SK-N-SH (cell line): Measurements from ENCODE around the gene STARD10. TPM values are rescaled to one million over a fixed set of nuclear protein-coding genes. Genes with fewer than 3 reads are reported as not detected.

Source experiments
- CTCF ChIA-PET: fragments of 300-600, 350-600 bp; formaldehyde crosslinking; extraction: SDS; loops from one replicate; lab custom pipeline; 2021; lab: Yijun Ruan, JAX
- POLR2A ChIA-PET: fragments of 350-600 bp; sonication (Branson Sonifier 250); formaldehyde crosslinking; extraction: SDS; loops from one replicate; lab custom pipeline; 2020; ENCODE audit warnings: antibody characterized with exemption, inconsistent platforms; lab: Yijun Ruan, JAX
- DNase-seq: peaks from one replicate; pipeline ENCODE4 v3.0.0; 2012
- H2AFZ ChIP-seq: fragments of 200-600 bp; sonication (generic); 2 replicates; pipeline ENCODE4 v1.8.1; 2016; ENCODE audit warnings: antibody characterized with exemption, mild to moderate bottlenecking, low read depth
- H3F3A ChIP-seq: fragments of 200-600 bp; sonication (generic); replicated peaks from 2 replicates; pipeline ENCODE3; 2016; ENCODE audit warnings: antibody characterized with exemption, mild to moderate bottlenecking; ENCODE audit not compliant: insufficient read depth
- H3K27ac ChIP-seq, 2 experiments: fragments of 200-500 bp in 1 of 2; fragments of 200-600 bp in 1 of 2; sonication (Bioruptor generic) in 1 of 2; sonication (generic), shearing (Covaris generic) in 1 of 2; 2 replicates each; pipeline versions ENCODE4 v1.5.1 to v1.6.1; 2014 to 2016; ENCODE audit warnings: low read depth in 2 of 2, inconsistent platforms in 1 of 2, low read length in 1 of 2, mild to moderate bottlenecking in 1 of 2, mixed read lengths in 1 of 2
- H3K27me3 ChIP-seq: fragments of 200-600 bp; sonication (generic), shearing (Covaris generic); 2 replicates; pipeline ENCODE4 v1.6.1; 2016; ENCODE audit warnings: mixed run types; ENCODE audit not compliant: insufficient read depth
- H3K36me3 ChIP-seq, 2 experiments: fragments of 200-500 bp in 1 of 2; fragments of 200-600 bp in 1 of 2; sonication (Bioruptor generic) in 1 of 2; sonication (generic) in 1 of 2; replicated peaks in 1 of 2; 2 replicates each; pipeline versions ENCODE3 to v1.5.1; 2014 to 2016; ENCODE audit warnings: low read length in 1 of 2, mild to moderate bottlenecking in 1 of 2; ENCODE audit not compliant: insufficient read depth in 2 of 2, control insufficient read depth in 1 of 2
- H3K4me1 ChIP-seq, 2 experiments: fragments of 200-500 bp in 1 of 2; fragments of 200-600 bp in 1 of 2; sonication (Bioruptor generic) in 1 of 2; sonication (generic), shearing (Covaris generic) in 1 of 2; 2 replicates each; pipeline versions ENCODE4 v1.5.1 to v1.6.1; 2014 to 2016; ENCODE audit warnings: low read depth in 1 of 2, low read length in 1 of 2, mixed run types in 1 of 2; ENCODE audit not compliant: insufficient read depth in 2 of 2, control insufficient read depth in 1 of 2
- H3K4me2 ChIP-seq: fragments of 200-600 bp; sonication (generic), shearing (Covaris generic); 2 replicates; pipeline ENCODE4 v1.6.1; 2017; ENCODE audit warnings: mixed run types
- H3K4me3 ChIP-seq, 2 experiments: fragments of 200-500 bp in 1 of 2; fragments of 200-600 bp in 1 of 2; sonication (Bioruptor generic) in 1 of 2; sonication (generic), shearing (Covaris generic) in 1 of 2; 2 replicates each; pipeline versions ENCODE4 v1.5.1 to v1.8.1; 2014 to 2016; ENCODE audit warnings: low read depth in 2 of 2, inconsistent platforms in 1 of 2, low read length in 1 of 2, mild to moderate bottlenecking in 1 of 2, mixed read lengths in 1 of 2, moderate library complexity in 1 of 2
- H3K79me2 ChIP-seq: fragments of 200-600 bp; sonication (generic); 2 replicates; pipeline ENCODE4 v1.8.1; 2017; ENCODE audit warnings: mild to moderate bottlenecking; ENCODE audit not compliant: insufficient read depth
- H3K9ac ChIP-seq: fragments of 200-600 bp; sonication (generic); 2 replicates; pipeline ENCODE4 v1.6.1; 2017; ENCODE audit warnings: mixed run types
- H3K9me2 ChIP-seq: fragments of 200-600 bp; sonication (generic); 2 replicates; pipeline ENCODE4 v1.6.1; 2017; ENCODE audit warnings: mixed run types
- H3K9me3 ChIP-seq: fragments of 200-600 bp; sonication (generic); 2 replicates; pipeline ENCODE4 v1.6.1; 2017; ENCODE audit warnings: mixed run types, mild to moderate bottlenecking, moderate library complexity
- H4K20me1 ChIP-seq: fragments of 200-600 bp; sonication (generic); 2 replicates; pipeline ENCODE4 v1.6.1; 2017; ENCODE audit warnings: mild to moderate bottlenecking, mixed run types; ENCODE audit not compliant: insufficient read depth
- CHD2 ChIP-seq: fragments of 150-350 bp; IDR thresholded peaks from 2 replicates; pipeline ENCODE4 v1.6.1; 2018; ENCODE audit warnings: low read length; ENCODE audit not compliant: partially characterized antibody
- GABPA ChIP-seq: IDR thresholded peaks from 2 replicates; pipeline ENCODE4 v1.4.0; 2012; ENCODE audit warnings: low read depth, mild to moderate bottlenecking
- JUND ChIP-seq: IDR thresholded peaks from 2 replicates; pipeline ENCODE4 v1.4.0; 2012
- RAD21 ChIP-seq: IDR thresholded peaks from 2 replicates; pipeline ENCODE4 v1.6.1; 2012; ENCODE audit warnings: mild to moderate bottlenecking, low read length
- RFX5 ChIP-seq: IDR thresholded peaks from 2 replicates; pipeline ENCODE4 v1.6.1; 2012; ENCODE audit warnings: mild to moderate bottlenecking, improper control_type of control experiment, low read length
- RXRA ChIP-seq: IDR thresholded peaks from 2 replicates; pipeline ENCODE4 v1.4.0; 2012; ENCODE audit warnings: low read depth, mild to moderate bottlenecking, borderline replicate concordance
- SIN3A ChIP-seq: IDR thresholded peaks from 2 replicates; pipeline ENCODE4 v1.6.1; 2012; ENCODE audit warnings: low read depth, mild to moderate bottlenecking, low read length, moderate library complexity, borderline replicate concordance
- SMC3 ChIP-seq: IDR thresholded peaks from 2 replicates; pipeline ENCODE4 v1.6.1; 2012; ENCODE audit warnings: low read depth, low read length, improper control_type of control experiment
- TAF1 ChIP-seq: IDR thresholded peaks from 2 replicates; pipeline ENCODE4 v1.6.1; 2012; ENCODE audit warnings: low read depth, mild to moderate bottlenecking, low read length, moderate library complexity, borderline replicate concordance
- WGBS: methylation state at CpG from one replicate; pipeline ENCODE4 v1.1.6; 2017; ENCODE audit warnings: low lambda C conversion rate; 5-methylcytosine and 5-hydroxymethylcytosine counted together
- polyA plus RNA-seq, 3 experiments: library from polyadenylated mRNA; depleted of rRNA; stranded (reverse); fragments of >200 nt; gene quantifications; 2 replicates each; pipeline ENCODE4 v1.2.3, GENCODE V29; 2012
- TF ChIP-seq, protein P1 (sequence below): IDR thresholded peaks from 2 replicates; pipeline ENCODE4 v1.4.0; 2012; ENCODE audit warnings: low read depth, borderline replicate concordance
- TF ChIP-seq, protein P2 (sequence below): IDR thresholded peaks from 2 replicates; pipeline ENCODE4 v1.4.0; 2012; ENCODE audit warnings: low read depth

Gene STARD10
- polyA plus RNA-seq, 1 of the 3 experiments (the other 2 are of a cell fraction): 47.7 TPM

DNA sequence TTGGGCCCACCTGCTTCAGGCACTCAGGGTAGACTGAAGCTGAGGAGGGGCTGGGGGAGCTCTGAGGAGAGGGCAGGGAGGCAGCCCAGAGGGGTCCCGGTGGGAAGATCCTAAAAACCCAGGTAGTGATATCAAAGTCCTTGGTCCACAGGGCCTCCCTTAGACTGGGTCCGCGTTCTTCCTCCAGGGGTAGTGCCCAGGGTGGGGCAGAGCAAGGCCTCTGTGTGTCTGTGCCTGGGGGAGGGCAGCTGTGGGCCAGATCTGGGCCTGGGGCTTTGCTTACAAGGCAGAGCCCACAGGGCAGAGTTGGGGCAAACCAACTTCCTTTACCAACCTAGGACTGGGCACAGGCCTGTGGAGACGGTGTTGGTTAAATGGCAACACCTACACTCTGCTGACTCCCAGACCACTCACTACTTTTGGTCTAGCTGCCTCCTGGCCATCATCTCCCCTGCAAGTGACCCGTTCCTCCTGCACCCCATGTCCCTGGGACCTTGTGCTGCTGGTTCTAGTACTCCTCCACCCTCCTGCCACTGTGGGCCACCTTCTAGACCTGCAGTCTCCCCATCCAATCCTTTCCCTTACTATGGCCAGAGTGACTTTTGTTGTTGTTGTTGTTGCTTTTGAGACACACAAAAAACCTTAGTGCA, 36.2 kb upstream of the STARD10 start (continued):
- no peak for TF ChIP-seq SIN3A
- no peak for TF ChIP-seq SMC3
- TF ChIP-seq, protein P1, sequence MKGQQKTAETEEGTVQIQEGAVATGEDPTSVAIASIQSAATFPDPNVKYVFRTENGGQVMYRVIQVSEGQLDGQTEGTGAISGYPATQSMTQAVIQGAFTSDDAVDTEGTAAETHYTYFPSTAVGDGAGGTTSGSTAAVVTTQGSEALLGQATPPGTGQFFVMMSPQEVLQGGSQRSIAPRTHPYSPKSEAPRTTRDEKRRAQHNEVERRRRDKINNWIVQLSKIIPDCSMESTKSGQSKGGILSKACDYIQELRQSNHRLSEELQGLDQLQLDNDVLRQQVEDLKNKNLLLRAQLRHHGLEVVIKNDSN: no peak
- no peak for TF ChIP-seq CHD2
- TF ChIP-seq RAD21: no peak
- no peak for TF ChIP-seq JUND

DNA sequence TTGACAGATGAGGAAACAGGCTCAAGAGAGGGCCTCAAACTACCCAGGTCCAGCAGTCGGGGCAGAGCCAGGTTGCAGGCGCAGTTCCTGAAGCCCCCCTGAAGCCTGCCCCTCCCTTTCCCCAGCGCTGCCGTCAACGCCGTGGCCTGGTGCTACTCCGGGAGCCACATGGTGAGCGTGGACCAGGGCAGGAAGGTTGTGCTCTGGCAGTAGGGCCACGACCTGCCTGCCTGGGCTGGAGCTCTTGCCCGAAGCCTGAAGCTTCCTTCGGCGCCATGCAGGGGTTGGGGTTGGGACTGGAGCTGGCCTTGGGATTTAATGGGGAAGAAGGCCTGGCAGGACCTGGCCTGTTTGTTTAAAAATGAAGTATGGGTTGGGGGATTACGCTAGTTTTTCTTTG, 35.3 kb upstream of the STARD10 start:
- Histone ChIP-seq H3K9me2 (no peaks in the 10 kb centered on the region), H3K4me2 (no peak overlapping the region), H3K27ac (no peak overlapping the region), H3K9me3 (no peaks in the 10 kb centered on the region), H3F3A (no peaks in the 10 kb centered on the region), H4K20me1 (no peaks in the 10 kb centered on the region), H3K9ac (no peak overlapping the region), H3K4me1 (peaks cover 5 to 6% of the 10 kb centered on the region in 2 experiments; a peak in 2 of 4 replicates)
- TF ChIP-seq RXRA (no peak), SMC3 (no peak)
- TF ChIP-seq, all 33 proteins: peak for 0
- CTCF ChIA-PET: interaction anchor here (0.8 to 11.4 kb wide), 8 partner anchors 11 to 461 kb away, joined by 3 to 271 read pairs (median 20); partner anchors contain the start of gene FCHSD2
- 99% methylated on average over 12 of the region's 13 CpGs for WGBS
- no peaks in the 10 kb centered on the region for H3K36me3 ChIP-seq
- H3K4me3 ChIP-seq: no peak overlapping the region
- no peaks in the 10 kb centered on the region for H3K27me3 ChIP-seq
- H2AFZ ChIP-seq: no peak overlapping the region
- no peaks in the 10 kb centered on the region for H3K79me2 ChIP-seq
- DNase-seq: no peak
- POLR2A ChIA-PET: interaction anchor here (0.6 kb wide), 1 partner anchor 96 kb away, joined by 3 read pairs; no protein-coding TSS in a partner anchor

DNA sequence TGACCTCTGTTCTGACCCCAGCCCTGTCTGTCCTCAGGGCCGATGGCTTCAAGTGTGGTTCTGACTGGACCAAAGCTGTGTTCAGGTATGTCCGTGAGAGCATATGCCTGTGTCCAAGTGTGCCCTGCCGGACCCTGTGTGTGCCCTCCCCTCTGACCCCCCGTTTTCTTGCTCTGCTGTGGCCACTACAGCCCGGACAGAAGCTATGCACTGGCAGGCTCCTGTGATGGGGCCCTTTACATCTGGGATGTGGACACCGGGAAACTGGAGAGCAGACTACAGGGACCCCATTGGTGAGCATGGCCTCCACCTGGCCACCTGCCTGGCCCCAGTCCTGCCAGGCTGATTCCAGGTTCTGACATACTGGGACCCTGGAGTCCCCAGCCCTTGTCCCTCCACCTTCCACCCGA, 34.9 kb upstream of the STARD10 start:
- H3K36me3 ChIP-seq: no peaks in the 10 kb centered on the region
- ChIA-PET CTCF (interaction anchor here (0.8 to 11.4 kb wide), 7 partner anchors 12 to 461 kb away, joined by 3 to 271 read pairs (median 35); partner anchors contain the start of gene FCHSD2), POLR2A (interaction anchor here (0.6 kb wide), 1 partner anchor 96 kb away, joined by 3 read pairs; no protein-coding TSS in a partner anchor)
- no peaks in the 10 kb centered on the region for H3K9me3 ChIP-seq
- 78% methylated on average over 6 of the region's 7 CpGs for WGBS
- no peaks in the 10 kb centered on the region for H3K79me2 ChIP-seq
- no peak overlapping the region for H2AFZ ChIP-seq
- H3K4me2 ChIP-seq: no peak overlapping the region
- no peak overlapping the region for H3K27ac ChIP-seq
- H3K9ac ChIP-seq: no peak overlapping the region
- no peaks in the 10 kb centered on the region for H3F3A ChIP-seq
- no peaks in the 10 kb centered on the region for H4K20me1 ChIP-seq
- DNase-seq: no peak
- H3K4me3 ChIP-seq: no peak overlapping the region
- TF ChIP-seq TAF1: no peak
- TF ChIP-seq, protein P2, sequence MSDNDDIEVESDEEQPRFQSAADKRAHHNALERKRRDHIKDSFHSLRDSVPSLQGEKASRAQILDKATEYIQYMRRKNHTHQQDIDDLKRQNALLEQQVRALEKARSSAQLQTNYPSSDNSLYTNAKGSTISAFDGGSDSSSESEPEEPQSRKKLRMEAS: no peak
- TF ChIP-seq GABPA: no peak
- TF ChIP-seq RFX5: no peak
- TF ChIP-seq, all 33 proteins: peak for 0
- H3K27me3 ChIP-seq: no peaks in the 10 kb centered on the region
- H3K9me2 ChIP-seq: no peaks in the 10 kb centered on the region
- H3K4me1 ChIP-seq: peaks cover 5 to 6% of the 10 kb centered on the region in 2 experiments; a peak in 2 of 4 replicates
